GM23248 (cell line): ENCODE data around the gene PSMG3. TPM values are rescaled to one million over a fixed set of nuclear protein-coding genes. Genes with fewer than 3 reads are reported as not detected.

Experiments
- DNase-seq: peaks from one replicate; pipeline ENCODE4 v3.0.0-alpha.2; 2015
- H2AFZ ChIP-seq: fragments of 200-600 bp; sonication (generic); 2 replicates; pipeline ENCODE4 v1.6.1; 2016; ENCODE audit warnings: antibody characterized with exemption
- H3F3A ChIP-seq: fragments of 200-600 bp; sonication (generic); 2 replicates; pipeline ENCODE4 v1.6.1; 2016; ENCODE audit warnings: mild to moderate bottlenecking, antibody characterized with exemption, mixed run types; ENCODE audit not compliant: insufficient read depth
- H3K27ac ChIP-seq: fragments of 200-600 bp; sonication (generic); 2 replicates; pipeline ENCODE4 v1.5.1; 2016; ENCODE audit warnings: mild to moderate bottlenecking
- H3K27me3 ChIP-seq: fragments of 200-600 bp; sonication (generic); replicated peaks from 2 replicates; pipeline ENCODE4 v1.6.1; 2016; ENCODE audit warnings: mild to moderate bottlenecking; ENCODE audit not compliant: insufficient read depth
- H3K36me3 ChIP-seq: fragments of 200-600 bp; sonication (generic); 2 replicates; pipeline ENCODE4 v1.6.1; 2016; ENCODE audit warnings: low read depth, mild to moderate bottlenecking
- H3K4me1 ChIP-seq: fragments of 200-600 bp; sonication (generic); 2 replicates; pipeline ENCODE4 v1.6.1; 2016; ENCODE audit warnings: mild to moderate bottlenecking; ENCODE audit not compliant: insufficient read depth
- H3K4me2 ChIP-seq: fragments of 200-600 bp; sonication (generic); one replicate; pipeline ENCODE4 v1.6.1; 2016; ENCODE audit warnings: mild to moderate bottlenecking; ENCODE audit not compliant: unreplicated experiment
- H3K4me3 ChIP-seq: fragments of 200-600 bp; sonication (generic); 2 replicates; pipeline ENCODE4 v1.5.1; 2016; ENCODE audit warnings: mild to moderate bottlenecking
- H3K79me2 ChIP-seq: fragments of 200-600 bp; sonication (generic); 2 replicates; pipeline ENCODE4 v1.6.1; 2016; ENCODE audit warnings: mild to moderate bottlenecking; ENCODE audit not compliant: insufficient read depth
- H3K9ac ChIP-seq: fragments of 200-600 bp; sonication (generic); 2 replicates; pipeline ENCODE4 v1.6.1; 2016; ENCODE audit warnings: mild to moderate bottlenecking
- H3K9me2 ChIP-seq: fragments of 200-600 bp; sonication (generic); 2 replicates; pipeline ENCODE4 v1.6.1; 2016; ENCODE audit warnings: mixed run types, mild to moderate bottlenecking, moderate library complexity; ENCODE audit not compliant: insufficient read depth
- H3K9me3 ChIP-seq: fragments of 200-600 bp; sonication (generic); one replicate; pipeline ENCODE4 v1.6.1; 2017; ENCODE audit warnings: low read depth
- H4K20me1 ChIP-seq: fragments of 200-600 bp; sonication (generic); 2 replicates; pipeline ENCODE4 v1.6.0; 2016; ENCODE audit not compliant: insufficient read depth
- EZH2 ChIP-seq: fragments of 200-600 bp; sonication (generic); IDR thresholded peaks from 2 replicates; pipeline ENCODE4 v1.6.1; 2018; ENCODE audit warnings: antibody characterized with exemption, mild to moderate bottlenecking; ENCODE audit not compliant: insufficient read depth, poor library complexity, severe bottlenecking
- EZH2phosphoT487 ChIP-seq: fragments of 200-600 bp; sonication (generic); IDR thresholded peaks from 2 replicates; pipeline ENCODE4 v1.6.1; 2018; ENCODE audit warnings: antibody characterized with exemption, moderate library complexity, mild to moderate bottlenecking, low read depth; ENCODE audit not compliant: insufficient read depth
- WGBS, 2 experiments: methylation state at CpG; one replicate each; pipeline ENCODE4 v1.1.6; 2015 to 2017; ENCODE audit warnings: low lambda C conversion rate in 2 of 2, low coverage in 1 of 2; ENCODE audit errors: missing lambda C conversion rate in 2 of 2; 5-methylcytosine and 5-hydroxymethylcytosine counted together
- in situ Hi-C: fragments of 300-500 bp; cut with MboI; formaldehyde crosslinking; loops from 2 replicates; pipeline ENCODE4 v1.15.0; 2020
- polyA plus RNA-seq: library from polyadenylated mRNA; unstranded; fragments of >200 nt; fragmentation: Nextera tagmentation; extraction: Ambion mirVana; gene quantifications from 2 replicates; pipeline ENCODE4 v1.2.1, GENCODE V29; 2016
- total RNA-seq: library from RNA; depleted of rRNA; stranded (reverse); fragments of >200 nt; shearing (Covaris generic); gene quantifications from 2 replicates; pipeline ENCODE4 v1.2.3, GENCODE V29; 2014

The PSMG3 gene
- total and polyA plus RNA-seq, 2 experiments from 2014 or later, result 28.3 to 58.1 TPM

DNA sequence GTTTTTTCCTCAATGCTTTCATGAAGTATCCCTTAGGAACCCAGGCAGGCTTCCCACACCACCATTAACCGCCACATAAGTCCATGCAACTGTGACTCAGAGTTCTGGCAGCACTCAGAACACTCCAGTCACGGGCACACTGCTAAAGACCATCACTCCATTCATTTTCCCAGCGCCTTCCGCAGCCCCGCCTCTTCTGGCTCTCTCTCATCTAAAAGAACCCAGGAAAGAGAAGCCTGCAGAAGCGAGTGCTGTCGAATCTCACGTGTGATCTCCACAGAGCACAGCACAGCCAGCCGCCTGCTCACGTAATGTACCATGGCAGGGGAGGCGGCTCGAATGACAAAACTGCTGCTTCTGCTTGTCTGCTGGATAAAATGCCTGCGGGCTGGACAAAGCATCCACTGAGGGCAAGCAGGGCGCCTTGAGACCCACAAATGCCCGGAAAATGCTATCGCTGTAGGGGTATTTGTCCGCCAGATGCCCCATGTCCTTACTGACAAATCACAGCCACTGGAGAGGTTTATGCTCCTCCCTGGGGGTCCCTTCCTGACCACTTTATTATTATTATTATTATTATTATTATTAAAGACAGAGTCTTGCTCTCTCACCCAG, 1.8 kb downstream of the PSMG3 start:
- Histone ChIP-seq H4K20me1 (no peaks in the 10 kb centered on the region), H2AFZ (no peak overlapping the region), H3K9ac (peak overlapping the region; percentile 98), H3K9me3 (no peaks in the 10 kb centered on the region), H3K79me2 (peaks cover 22% of the 10 kb centered on the region), H3K9me2 (no peaks in the 10 kb centered on the region), H3K4me3 (peak overlapping the region; percentile 53), H3K4me1 (peaks cover 48% of the 10 kb centered on the region), H3F3A (peaks cover 37% of the 10 kb centered on the region), H3K27me3 (no peaks in the 10 kb centered on the region), H3K27ac (peak overlapping the region; percentile 99), H3K4me2 (peak overlapping the region; percentile 86), H3K36me3 (no peaks in the 10 kb centered on the region)
- TF ChIP-seq EZH2 (no peak), EZH2phosphoT487 (no peak)
- 55 to 59% methylated on average over 17 of the region's 17 CpGs for WGBS, 2 experiments
- peak; percentile 91 for DNase-seq
- in situ Hi-C loops, result no loop called here

DNA sequence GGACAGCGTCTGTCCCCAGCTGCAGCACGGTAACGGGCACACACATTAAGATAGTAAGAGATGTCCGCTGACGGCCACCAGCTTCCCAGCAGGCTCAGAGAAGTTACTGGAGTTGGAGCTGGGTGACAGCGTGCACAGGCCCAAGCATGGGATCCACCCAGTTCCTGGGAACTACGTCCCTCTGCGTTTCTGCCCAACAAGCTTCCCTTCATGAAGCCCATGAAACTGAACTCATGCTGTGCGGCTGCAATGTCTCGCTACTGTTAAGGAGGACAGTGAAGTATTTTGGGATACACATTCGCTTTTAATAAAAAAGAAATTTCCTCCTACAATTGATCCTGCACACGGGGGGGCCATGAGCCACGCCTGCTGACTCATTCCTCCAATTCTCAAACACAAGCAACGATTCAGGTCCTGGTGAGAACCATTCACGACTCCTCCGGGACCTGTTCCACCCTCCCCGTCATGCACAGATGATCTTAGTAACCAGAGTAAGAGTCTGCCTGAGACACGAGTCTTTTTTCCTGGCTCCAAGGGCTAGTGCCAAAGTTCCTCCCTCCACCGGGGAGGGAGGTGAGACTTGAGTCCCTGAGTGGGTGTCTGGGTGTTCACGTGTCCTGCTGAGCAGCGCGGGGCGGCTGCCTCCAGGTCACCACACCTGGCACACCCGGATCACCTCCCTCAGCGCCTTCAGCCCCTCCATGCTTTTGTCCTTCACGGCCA, 2.6 kb downstream of the PSMG3 start:
- H3K4me3 ChIP-seq, result peak overlapping the region; percentile 53
- H3K36me3 ChIP-seq, result no peaks in the 10 kb centered on the region
- TF ChIP-seq EZH2, result no peak
- TF ChIP-seq EZH2phosphoT487, result no peak
- peak; percentile 94 for DNase-seq
- H3K79me2 ChIP-seq, result peaks cover 22% of the 10 kb centered on the region
- 33 to 43% methylated on average over 26 of the region's 26 CpGs for WGBS, 2 experiments
- H3K9ac ChIP-seq, result peak overlapping the region; percentile 98
- no peaks in the 10 kb centered on the region for H3K27me3 ChIP-seq
- H3K27ac ChIP-seq, result peak overlapping the region; percentile 99
- in situ Hi-C loops, result no loop called here
- H3K9me2 ChIP-seq, result no peaks in the 10 kb centered on the region
- H3F3A ChIP-seq, result peaks cover 36% of the 10 kb centered on the region
- no peaks in the 10 kb centered on the region for H3K9me3 ChIP-seq
- H4K20me1 ChIP-seq, result no peaks in the 10 kb centered on the region
- H2AFZ ChIP-seq, result no peak overlapping the region
- peaks cover 48% of the 10 kb centered on the region for H3K4me1 ChIP-seq
- peak overlapping the region; percentile 86 for H3K4me2 ChIP-seq

DNA sequence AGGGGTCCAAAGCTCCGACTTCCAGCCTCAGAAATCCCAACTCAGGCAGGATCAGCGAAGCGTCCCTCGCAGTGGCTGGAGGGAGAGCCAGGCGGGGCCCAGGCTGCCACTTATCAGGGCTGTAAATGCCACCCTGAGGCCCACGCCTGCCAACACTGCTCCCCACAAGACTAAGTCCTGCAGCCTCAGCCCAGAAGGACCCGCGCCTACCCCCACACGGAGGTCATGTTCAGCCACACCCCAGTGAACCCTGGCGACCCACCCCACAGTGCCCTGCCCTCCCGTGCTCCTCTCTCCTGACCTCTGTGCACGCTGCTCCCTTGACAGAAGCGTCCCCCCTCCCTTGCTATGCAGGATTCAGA, 3.2 kb downstream of the PSMG3 start:
- H3K9ac ChIP-seq, result peak overlapping the region; percentile 98

DNA sequence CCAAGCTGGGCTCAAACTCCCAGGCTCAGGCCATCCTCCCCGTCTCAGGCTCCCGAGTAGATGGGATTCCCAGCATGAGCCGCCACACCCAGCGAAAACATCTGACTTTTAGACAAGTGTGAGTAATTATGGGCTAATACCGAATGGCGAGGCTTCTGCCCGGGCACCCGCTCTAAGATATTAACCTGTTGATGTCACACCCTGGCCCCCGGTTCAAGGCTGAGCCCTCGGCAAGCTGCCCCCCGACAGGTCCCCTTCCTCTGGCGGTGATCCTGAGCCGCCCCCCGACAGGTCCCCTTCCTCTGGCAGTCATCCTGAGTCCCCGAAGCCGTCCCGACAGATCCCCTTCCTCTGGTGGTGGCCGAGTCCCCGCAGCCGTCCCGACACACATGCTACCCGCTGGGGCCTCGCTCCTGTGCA, 5.2 kb downstream of the PSMG3 start:
- H3K9me3 ChIP-seq, result no peaks in the 10 kb centered on the region
- peak overlapping the region; percentile 36 for H3K27ac ChIP-seq
- H3K9ac ChIP-seq, result peak overlapping the region; percentile 61
- H3K4me2 ChIP-seq, result peak overlapping the region; percentile 65
- H3K79me2 ChIP-seq, result peaks cover 14% of the 10 kb centered on the region
- H3K36me3 ChIP-seq, result no peaks in the 10 kb centered on the region
- peak overlapping the region; percentile 45; the same call in 1 of the 2 replicates for H2AFZ ChIP-seq
- TF ChIP-seq EZH2 (no peak), EZH2phosphoT487 (no peak)
- H3F3A ChIP-seq, result peaks cover 28% of the 10 kb centered on the region
- in situ Hi-C loops, result no loop called here
- H3K4me3 ChIP-seq, result 0 out of 2 replicates have a peak overlapping the region, but pooled peaks have one; percentile 11
- H3K27me3 ChIP-seq, result no peaks in the 10 kb centered on the region
- peaks cover 38% of the 10 kb centered on the region for H3K4me1 ChIP-seq
- H3K9me2 ChIP-seq, result no peaks in the 10 kb centered on the region
- peak; percentile 88 for DNase-seq
- H4K20me1 ChIP-seq, result no peaks in the 10 kb centered on the region
- WGBS, 2 experiments, result 18% methylated on average over 23 of the region's 23 CpGs

More for the DNA sequence above, 3.2 kb downstream of the PSMG3 start:
- in situ Hi-C loops, result no loop called here
- H3K9me2 ChIP-seq, result no peaks in the 10 kb centered on the region
- H3K9me3 ChIP-seq, result no peaks in the 10 kb centered on the region
- H4K20me1 ChIP-seq, result no peaks in the 10 kb centered on the region
- peak overlapping the region; percentile 86 for H3K4me2 ChIP-seq
- H3K4me1 ChIP-seq, result peaks cover 47% of the 10 kb centered on the region
- 85 to 93% methylated on average over 11 to 13 of the region's 13 CpGs for WGBS, 2 experiments
- H3F3A ChIP-seq, result peaks cover 31% of the 10 kb centered on the region
- no peak for TF ChIP-seq EZH2
- TF ChIP-seq EZH2phosphoT487, result no peak
- no peaks in the 10 kb centered on the region for H3K27me3 ChIP-seq
- H3K4me3 ChIP-seq, result peak overlapping the region; percentile 24
- no peaks in the 10 kb centered on the region for H3K36me3 ChIP-seq
- peaks cover 22% of the 10 kb centered on the region for H3K79me2 ChIP-seq
- DNase-seq, result no peak
- H2AFZ ChIP-seq, result no peak overlapping the region
- H3K27ac ChIP-seq, result peak overlapping the region; percentile 99
